NCI-H2107 treated with DMSO at 0.1 percent for 48 hours (cell line): ENCODE results near the gene OR2T4.

Source experiments
- DNase-seq: peaks from one replicate; lab custom pipeline; 2025; ENCODE audit not compliant: unreplicated experiment; lab: John Stamatoyannopoulos, UW

The OR2T4 gene

GRCh38 chr1:248361121-248361715 lies at the start of gene OR2T4:
Gene OR2T4, plus strand, starts transcription at chr1:248361665. Its CDS starts 0 bp downstream, at chr1:248361665.
- no peak for DNase-seq

GRCh38 chr1:248316796-248317195 lies 44.7 kb upstream of the OR2T4 start:
- DNase-seq = no peak

- no peak for DNase-seq
Observed at GRCh38 chr1:248324468-248324867, 37.0 kb upstream of the OR2T4 start, which contains the start of gene OR2M7. Gene OR2M7, minus strand, starts transcription at chr1:248324568. Its CDS starts 0 bp downstream, at chr1:248324568.

GRCh38 chr1:248343451-248343850 lies 18.0 kb upstream of the OR2T4 start:
- no peak for DNase-seq

GRCh38 chr1:248348475-248348874 lies 13.0 kb upstream of the OR2T4 start, which contains the start of gene OR14C36:
Gene OR14C36, plus strand, starts transcription at chr1:248348775. Its CDS starts 0 bp downstream, at chr1:248348775.
- DNase-seq = no peak

- no peak for DNase-seq
Observed at GRCh38 chr1:248359415-248359814, 2.0 kb upstream of the OR2T4 start.

- DNase-seq = no peak
Observed at GRCh38 chr1:248366609-248367008, 5.1 kb downstream of the OR2T4 start.

- DNase-seq = no peak
Observed at GRCh38 chr1:248372394-248372793, 10.9 kb downstream of the OR2T4 start.

GRCh38 chr1:248373761-248374160 lies 12.3 kb downstream of the OR2T4 start:
- DNase-seq = no peak

- DNase-seq = no peak
Observed at GRCh38 chr1:248375446-248375845, 14.0 kb downstream of the OR2T4 start, which contains the start of gene OR2T6. Gene OR2T6, plus strand, starts transcription at chr1:248375746. Its CDS starts 11,863 bp downstream, at chr1:248387609.

- no peak for DNase-seq
Observed at GRCh38 chr1:248376916-248377315, 15.5 kb downstream of the OR2T4 start.

GRCh38 chr1:248380854-248381253 lies 19.4 kb downstream of the OR2T4 start:
- no peak for DNase-seq

GRCh38 chr1:248388426-248388825 lies 27.0 kb downstream of the OR2T4 start:
- no peak for DNase-seq

GRCh38 chr1:248393050-248393449 lies 31.6 kb downstream of the OR2T4 start:
- DNase-seq = no peak

GRCh38 chr1:248402748-248403147 lies 41.3 kb downstream of the OR2T4 start, which contains the start of gene OR2T1:
Gene OR2T1, plus strand, starts transcription at chr1:248403048. Its CDS starts 3,100 bp downstream, at chr1:248406148.
- no peak for DNase-seq

GRCh38 chr1:248404024-248404423 lies 42.6 kb downstream of the OR2T4 start:
- no peak for DNase-seq

- no peak for DNase-seq
Observed at GRCh38 chr1:248406721-248407692, 45.5 kb downstream of the OR2T4 start.
